BE2C (cell line): ENCODE measurements around the gene COL23A1.
A peak's percentile ranks its signal among the peaks of the same experiment; 100 is the strongest.

Experiments used
- DNase-seq: peaks from one replicate; pipeline ENCODE4 v3.0.0-alpha.2; 2020
- H3K27me3 ChIP-seq: fragments of 250-450 bp; sonication (Bioruptor Pico); 2 replicates; pipeline ENCODE4 v1.5.1; 2020; ENCODE audit warnings: mild to moderate bottlenecking
- H3K36me3 ChIP-seq: fragments of 250-450 bp; sonication (Bioruptor Pico); 2 replicates; pipeline ENCODE4 v1.5.1; 2020; ENCODE audit warnings: mild to moderate bottlenecking
- H3K4me1 ChIP-seq: fragments of 250-450 bp; sonication (Bioruptor Pico); 2 replicates; pipeline ENCODE4 v1.5.1; 2020
- H3K4me3 ChIP-seq: 2 replicates; pipeline ENCODE4 v1.5.1; 2011; ENCODE audit warnings: low read depth, low read length
- H3K9me3 ChIP-seq: fragments of 250-450 bp; sonication (Bioruptor Pico); 2 replicates; pipeline ENCODE4 v1.5.1; 2020
- CTCF ChIP-seq: IDR thresholded peaks from 2 replicates; pipeline ENCODE4 v1.5.1; 2012; ENCODE audit warnings: mild to moderate bottlenecking, low read depth, low read length

COL23A1 gene

DNA sequence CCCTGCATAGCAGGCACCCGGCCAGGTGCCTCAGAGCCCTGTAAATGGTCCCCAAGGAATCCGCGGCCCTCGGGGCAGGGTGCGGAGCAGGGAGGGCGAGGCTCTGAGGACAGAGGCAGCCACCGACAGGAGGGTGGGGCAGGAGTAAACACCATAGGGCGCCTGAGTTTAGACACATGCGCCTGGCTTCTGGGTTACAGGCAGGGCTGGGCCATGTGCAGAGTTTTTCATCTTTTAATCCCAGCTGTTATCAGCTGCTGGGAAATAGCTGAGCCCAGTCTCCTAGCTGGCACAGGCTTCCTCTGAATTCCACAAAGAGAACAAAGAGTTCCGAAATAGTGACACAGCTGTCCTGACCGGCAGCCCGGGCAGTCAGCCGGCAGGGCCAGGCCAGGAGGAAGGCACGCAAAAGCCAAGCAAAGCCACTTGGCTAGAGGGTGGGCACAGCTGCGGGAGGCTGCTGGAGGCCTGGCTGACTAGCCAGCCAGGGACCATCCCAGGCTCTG lies 258.6 kb downstream of the COL23A1 start:
- H3K27me3 ChIP-seq = no peaks in the 10 kb centered on the region
- TF ChIP-seq CTCF = no peak

GRCh38 chr5:178330791-178331404 lies 259.3 kb downstream of the COL23A1 start:
- no peaks in the 10 kb centered on the region; the same call in 1 of the 2 replicates for H3K4me1 ChIP-seq
- no peaks in the 10 kb centered on the region for H3K27me3 ChIP-seq

More for the DNA sequence above, 258.6 kb downstream of the COL23A1 start:
- no peaks in the 10 kb centered on the region for H3K9me3 ChIP-seq
- H3K4me3 ChIP-seq = no peak overlapping the region
- DNase-seq = peak; percentile 37
- H3K4me1 ChIP-seq = peaks cover 2% of the 10 kb centered on the region; the same call in 1 of the 2 replicates
- no peaks in the 10 kb centered on the region for H3K36me3 ChIP-seq

GRCh38 chr5:178328826-178329730 lies 261.1 kb downstream of the COL23A1 start:
- H3K4me3 ChIP-seq = no peak overlapping the region
- no peak for DNase-seq
- no peaks in the 10 kb centered on the region for H3K27me3 ChIP-seq
- H3K36me3 ChIP-seq = no peaks in the 10 kb centered on the region
- no peaks in the 10 kb centered on the region; the same call in 1 of the 2 replicates for H3K4me1 ChIP-seq
- H3K9me3 ChIP-seq = no peaks in the 10 kb centered on the region
- TF ChIP-seq CTCF = no peak

More at GRCh38 chr5:178330791-178331404, 259.3 kb downstream of the COL23A1 start:
- no peak for DNase-seq
- H3K4me3 ChIP-seq = no peak overlapping the region
- no peak for TF ChIP-seq CTCF
- H3K9me3 ChIP-seq = no peaks in the 10 kb centered on the region
- H3K36me3 ChIP-seq = no peaks in the 10 kb centered on the region

DNA sequence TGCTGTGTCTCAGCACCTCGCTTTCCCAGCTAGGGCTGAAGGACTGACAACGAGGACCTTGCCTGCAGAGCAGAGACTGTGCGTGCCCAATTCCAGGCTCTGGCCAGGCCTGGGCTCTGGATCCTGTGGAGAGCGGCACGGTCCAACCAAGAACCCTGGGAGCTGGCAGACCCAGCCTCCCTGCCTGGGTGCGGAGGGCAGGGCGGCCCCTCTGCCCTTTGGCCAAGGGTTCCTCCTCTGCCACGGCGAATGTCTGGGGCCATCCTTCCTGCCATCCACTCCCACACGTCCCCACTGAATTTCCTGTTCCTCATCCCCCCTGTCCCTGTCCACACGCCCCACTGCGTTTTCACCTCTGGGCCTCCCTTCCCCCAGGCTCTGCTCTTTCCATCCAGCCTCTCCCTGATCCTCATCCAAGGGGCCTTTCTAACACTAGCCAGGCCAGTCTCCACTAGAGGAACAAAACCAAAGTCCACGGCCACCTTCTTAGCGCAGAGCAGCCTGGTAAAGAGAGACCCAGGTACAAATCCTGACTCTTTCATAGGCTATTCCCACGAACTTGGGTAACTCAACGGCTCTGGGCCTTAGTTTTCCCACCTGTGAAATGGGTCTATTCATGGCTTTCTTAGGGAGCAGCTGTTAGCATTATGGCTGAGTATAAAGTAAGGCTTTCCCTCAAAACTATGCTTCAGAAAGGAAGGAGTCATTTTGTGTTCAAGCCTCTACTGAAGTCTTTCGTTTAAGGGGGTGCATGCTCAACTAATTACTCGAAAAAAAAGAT lies 262.1 kb downstream of the COL23A1 start:
- no peak overlapping the region for H3K4me3 ChIP-seq
- H3K9me3 ChIP-seq = no peaks in the 10 kb centered on the region
- H3K4me1 ChIP-seq = no peaks in the 10 kb centered on the region; the same call in 1 of the 2 replicates
- TF ChIP-seq CTCF = no peak
- no peaks in the 10 kb centered on the region for H3K27me3 ChIP-seq
- H3K36me3 ChIP-seq = no peaks in the 10 kb centered on the region
- DNase-seq = no peak

GRCh38 chr5:178327446-178327845 lies 262.7 kb downstream of the COL23A1 start:
- no peaks in the 10 kb centered on the region; the same call in 1 of the 2 replicates for H3K4me1 ChIP-seq
- H3K36me3 ChIP-seq = no peaks in the 10 kb centered on the region
- no peaks in the 10 kb centered on the region for H3K27me3 ChIP-seq
- no peak overlapping the region for H3K4me3 ChIP-seq
- no peak for TF ChIP-seq CTCF
- no peak for DNase-seq
- no peaks in the 10 kb centered on the region for H3K9me3 ChIP-seq
